Measurements from ENCODE around the gene PITPNM1. TPM values are rescaled to one million over a fixed set of nuclear protein-coding genes. Genes with fewer than 3 reads are reported as not detected.

Gene PITPNM1
- total RNA-seq, 2 donors from 2014 or later, result 8.6 to 24.4 TPM

DNA sequence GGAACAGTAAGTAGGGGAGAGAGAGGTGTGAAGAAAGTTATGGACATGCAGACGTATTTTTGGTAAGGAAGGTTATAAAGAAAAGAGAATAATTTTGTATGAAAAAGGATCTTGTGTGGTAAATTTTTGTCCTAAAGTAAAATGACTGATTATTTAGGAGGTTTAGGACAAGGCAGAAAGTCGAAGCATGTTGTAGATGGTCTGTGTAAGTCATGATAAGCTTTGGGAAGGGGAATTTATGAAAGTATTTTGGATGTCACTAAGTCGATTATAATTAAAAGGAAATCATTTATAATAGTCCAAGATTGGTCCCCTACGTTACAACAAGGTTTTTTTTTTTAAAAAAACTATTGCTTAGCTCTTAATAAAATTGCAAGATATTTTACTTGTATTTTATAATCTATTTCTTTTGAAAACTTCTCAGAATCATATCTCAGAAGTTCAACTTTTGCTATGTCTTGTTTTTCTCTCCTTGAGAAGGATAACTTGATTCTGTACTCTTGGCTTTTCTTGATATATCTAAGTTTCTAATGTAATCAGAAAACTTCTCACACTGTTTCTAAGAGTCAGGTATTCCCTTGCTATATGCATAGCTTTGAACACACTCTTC is 29.0 kb upstream of the PITPNM1 start:
- H3K4me3 ChIP-seq, result no peak overlapping the region
- peaks cover 0 to 4% (median 0%) of the 10 kb centered on the region in 3 donors for H3K9me3 ChIP-seq
- intact Hi-C loops (cut with DNase I), result no loop called here
- DNase-seq (no peak), ATAC-seq (no peak)
- no peaks in the 10 kb centered on the region for H3K27me3 ChIP-seq
- peak overlapping the region in 2 of 4 donors; percentile 58 to 70 for H3K27ac ChIP-seq
- H3K4me1 ChIP-seq, result peaks cover 23% of the 10 kb centered on the region
- no peaks in the 10 kb centered on the region for H3K36me3 ChIP-seq (replicated peaks in 1 of 2; ENCODE audit: insufficient read depth in 1 of 2, low read depth in 2 of 2)
- WGBS, 2 donors, result 27 to 29% methylated on average over 4 of the region's 4 CpGs
- TF ChIP-seq, protein P1, sequence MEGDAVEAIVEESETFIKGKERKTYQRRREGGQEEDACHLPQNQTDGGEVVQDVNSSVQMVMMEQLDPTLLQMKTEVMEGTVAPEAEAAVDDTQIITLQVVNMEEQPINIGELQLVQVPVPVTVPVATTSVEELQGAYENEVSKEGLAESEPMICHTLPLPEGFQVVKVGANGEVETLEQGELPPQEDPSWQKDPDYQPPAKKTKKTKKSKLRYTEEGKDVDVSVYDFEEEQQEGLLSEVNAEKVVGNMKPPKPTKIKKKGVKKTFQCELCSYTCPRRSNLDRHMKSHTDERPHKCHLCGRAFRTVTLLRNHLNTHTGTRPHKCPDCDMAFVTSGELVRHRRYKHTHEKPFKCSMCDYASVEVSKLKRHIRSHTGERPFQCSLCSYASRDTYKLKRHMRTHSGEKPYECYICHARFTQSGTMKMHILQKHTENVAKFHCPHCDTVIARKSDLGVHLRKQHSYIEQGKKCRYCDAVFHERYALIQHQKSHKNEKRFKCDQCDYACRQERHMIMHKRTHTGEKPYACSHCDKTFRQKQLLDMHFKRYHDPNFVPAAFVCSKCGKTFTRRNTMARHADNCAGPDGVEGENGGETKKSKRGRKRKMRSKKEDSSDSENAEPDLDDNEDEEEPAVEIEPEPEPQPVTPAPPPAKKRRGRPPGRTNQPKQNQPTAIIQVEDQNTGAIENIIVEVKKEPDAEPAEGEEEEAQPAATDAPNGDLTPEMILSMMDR (IDR thresholded peaks at IDR 0.05), result no peak
- TF ChIP-seq POLR2A (IDR thresholded peaks at IDR 0.05), result no peak

DNA sequence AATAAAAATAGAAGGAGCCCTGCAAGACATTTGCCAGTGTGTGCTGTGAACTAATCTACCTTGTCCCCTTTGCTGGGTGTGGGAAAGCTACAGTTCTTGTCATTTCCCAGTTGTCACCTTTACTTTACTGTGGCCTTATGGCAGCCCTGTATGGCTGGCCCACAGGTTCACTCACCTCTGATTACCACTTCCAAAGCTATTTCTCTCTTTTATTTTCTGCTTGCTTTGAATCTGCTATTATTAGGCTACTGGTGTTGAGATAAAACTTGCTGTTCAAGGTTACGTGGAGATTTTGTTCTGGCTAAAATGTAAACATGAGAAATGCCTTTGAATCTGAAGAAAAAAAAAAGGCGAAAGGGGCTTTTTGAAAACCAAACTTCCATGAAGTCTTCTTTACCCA is 27.7 kb upstream of the PITPNM1 start:
- intact Hi-C loops (cut with DNase I), result no loop called here
- no peaks in the 10 kb centered on the region for H3K36me3 ChIP-seq (replicated peaks in 1 of 2; ENCODE audit: insufficient read depth in 1 of 2, low read depth in 2 of 2)
- DNase-seq (no peak), ATAC-seq (peak; percentile 62)
- no peak overlapping the region for H3K4me3 ChIP-seq
- 32 to 33% methylated on average over 2 of the region's 2 CpGs for WGBS, 2 donors
- peaks cover 23% of the 10 kb centered on the region for H3K4me1 ChIP-seq
- peaks cover 0 to 4% (median 0%) of the 10 kb centered on the region in 3 donors for H3K9me3 ChIP-seq
- H3K27me3 ChIP-seq, result no peaks in the 10 kb centered on the region
- no peak for TF ChIP-seq POLR2A (IDR thresholded peaks at IDR 0.05)
- TF ChIP-seq, protein P1 (IDR thresholded peaks at IDR 0.05), result no peak
- H3K27ac ChIP-seq, result peak overlapping the region; percentile 35 to 70 (median 62)

DNA sequence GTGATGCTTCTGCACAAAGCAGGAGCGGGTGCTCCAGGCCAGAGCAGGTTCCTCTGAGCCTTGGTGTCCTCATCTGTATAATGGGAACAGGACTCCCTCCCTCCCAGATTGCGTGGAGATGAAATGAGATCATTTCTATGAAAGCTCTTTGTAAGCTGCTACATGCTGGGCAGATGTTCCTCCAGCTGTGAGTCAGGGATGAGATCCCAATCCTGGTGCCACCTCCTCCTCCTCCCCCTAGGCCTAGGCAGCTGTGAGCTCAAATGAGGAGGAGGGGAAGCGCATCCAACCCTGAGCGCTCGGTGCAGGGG is 25.1 kb upstream of the PITPNM1 start:
- Histone ChIP-seq H3K27ac (no peak overlapping the region), H3K36me3 (replicated peaks in 1 of 2; ENCODE audit: insufficient read depth in 1 of 2, low read depth in 2 of 2) (no peaks in the 10 kb centered on the region), H3K9me3 (peaks cover 0 to 4% (median 0%) of the 10 kb centered on the region in 3 donors), H3K4me1 (peaks cover 27% of the 10 kb centered on the region), H3K4me3 (no peak overlapping the region), H3K27me3 (no peaks in the 10 kb centered on the region)
- ATAC-seq (no peak), DNase-seq (no peak)
- TF ChIP-seq POLR2A (IDR thresholded peaks at IDR 0.05), result no peak
- TF ChIP-seq, protein P1 (IDR thresholded peaks at IDR 0.05), result no peak
- 76 to 92% methylated on average over 3 of the region's 5 CpGs for WGBS, 2 donors
- intact Hi-C loops (cut with DNase I), result no loop called here

DNA sequence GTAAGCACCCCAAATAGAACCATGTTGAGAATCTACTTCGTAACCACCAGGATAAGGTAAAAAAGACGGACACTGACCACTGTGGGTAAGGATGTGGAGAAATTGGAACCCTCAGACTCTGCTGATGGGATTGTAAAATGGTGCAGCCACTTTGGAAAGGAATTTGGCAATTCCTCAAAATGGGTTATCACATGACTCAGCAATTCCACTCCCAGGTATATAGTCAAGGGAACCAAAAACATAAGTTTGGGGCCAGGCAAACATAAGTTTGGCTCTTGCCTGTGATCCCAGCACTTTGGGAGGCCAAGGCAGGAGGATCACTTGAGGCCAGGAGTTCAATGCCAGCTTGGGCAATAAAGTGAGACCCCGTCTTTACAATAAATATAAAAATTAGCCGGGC is 23.2 kb upstream of the PITPNM1 start:
- Histone ChIP-seq H3K27ac (no peak overlapping the region), H3K9me3 (no peaks in the 10 kb centered on the region), H3K4me3 (no peak overlapping the region), H3K4me1 (peaks cover 26% of the 10 kb centered on the region), H3K36me3 (replicated peaks in 1 of 2; ENCODE audit: insufficient read depth in 1 of 2, low read depth in 2 of 2) (no peaks in the 10 kb centered on the region), H3K27me3 (no peaks in the 10 kb centered on the region)
- WGBS, 2 donors, result 90 to 93% methylated on average over 4 of the region's 4 CpGs
- no peak for DNase-seq
- intact Hi-C loops (cut with DNase I), result no loop called here
- TF ChIP-seq, protein P1 (IDR thresholded peaks at IDR 0.05), result no peak
- TF ChIP-seq POLR2A (IDR thresholded peaks at IDR 0.05), result no peak
- no peak for ATAC-seq

DNA sequence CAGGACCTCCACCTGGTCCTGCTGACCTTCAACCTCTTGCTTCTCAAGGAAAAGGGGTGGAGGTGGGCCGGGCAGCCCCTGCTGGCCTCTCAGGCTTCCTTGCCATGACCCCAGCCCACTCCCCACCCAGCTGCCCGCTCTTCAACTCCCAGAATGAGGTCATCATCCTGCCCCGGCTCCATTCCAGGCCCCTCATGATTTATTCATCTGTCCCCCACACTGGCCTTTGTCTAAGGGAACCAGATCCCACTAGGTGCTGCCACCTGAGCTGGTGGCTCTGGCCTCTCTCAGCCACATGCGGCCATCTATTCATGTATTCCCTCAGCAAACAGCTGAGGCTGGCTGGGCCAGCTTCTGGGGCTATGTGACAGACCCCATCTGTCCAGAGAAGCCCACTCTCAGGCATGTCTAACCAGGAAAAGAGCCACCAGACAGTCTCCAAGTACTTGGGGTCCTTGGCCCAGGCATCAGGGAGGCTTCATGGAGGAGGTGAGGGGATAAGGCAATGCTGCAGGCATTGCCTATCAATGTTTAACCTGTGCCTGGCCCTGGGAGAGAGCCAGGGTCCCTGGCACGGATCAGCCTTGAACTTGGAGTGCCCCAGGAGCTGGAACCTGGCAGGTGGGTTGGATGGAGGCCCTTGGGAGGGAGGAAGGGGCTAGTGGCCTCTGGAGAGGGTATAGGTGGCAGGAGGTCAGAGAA is 20.3 kb upstream of the PITPNM1 start:
- Histone ChIP-seq H3K27me3 (no peaks in the 10 kb centered on the region), H3K4me1 (peaks cover 14% of the 10 kb centered on the region), H3K36me3 (replicated peaks in 1 of 2; ENCODE audit: insufficient read depth in 1 of 2, low read depth in 2 of 2) (no peaks in the 10 kb centered on the region), H3K27ac (no peak overlapping the region), H3K9me3 (no peaks in the 10 kb centered on the region), H3K4me3 (no peak overlapping the region)
- peak; percentile 57 for ATAC-seq
- TF ChIP-seq, protein P1 (IDR thresholded peaks at IDR 0.05), result no peak
- no peak for TF ChIP-seq POLR2A (IDR thresholded peaks at IDR 0.05)
- DNase-seq, result no peak
- intact Hi-C loops (cut with DNase I), result no loop called here
- WGBS, 2 donors, result 63 to 68% methylated on average over 5 of the region's 5 CpGs

Measured in body of pancreas (tissue), 4 donors.